Activated CD4-positive, alpha-beta T cell treated with anti-CD3 and anti-CD28 coated beads, Interleukin-2, amount 10 ng/mL, durations not matched to agents 7 days and 5 days (primary cell): ENCODE results near the gene BCR. TPM values are rescaled to one million over a fixed set of nuclear protein-coding genes. Genes with fewer than 3 reads are reported as not detected.
A peak's percentile ranks its signal among the peaks of the same experiment; 100 is the strongest.

ENCODE experiments used
- CTCF ChIA-PET: fragments of 350-600 bp; sonication (Branson Sonifier 250); formaldehyde crosslinking; loops from one replicate; lab custom pipeline; 2021; ENCODE audit warnings: antibody characterized with exemption; lab: Charles Lee
- POLR2A ChIA-PET: fragments of 350-600 bp; sonication (Branson Sonifier 250); formaldehyde crosslinking; loops from one replicate; lab custom pipeline; 2021; ENCODE audit warnings: antibody characterized with exemption; lab: Charles Lee
- DNase-seq: peaks from one replicate; pipeline ENCODE4 v3.0.0-alpha.2; 2020
- H3K27ac Mint-ChIP-seq: one replicate; pipeline ENCODE4 v1.8.0; 2021; ENCODE audit warnings: mild to moderate bottlenecking, moderate library complexity, mixed read lengths
- H3K27me3 Mint-ChIP-seq: one replicate; pipeline ENCODE4 v1.8.0; 2021; ENCODE audit warnings: mixed read lengths
- H3K36me3 Mint-ChIP-seq: one replicate; pipeline ENCODE4 v1.8.0; 2021; ENCODE audit warnings: low read depth, mixed read lengths
- H3K4me1 Mint-ChIP-seq: one replicate; pipeline ENCODE4 v1.8.0; 2021; ENCODE audit warnings: mixed read lengths
- H3K4me3 Mint-ChIP-seq: one replicate; pipeline ENCODE4 v1.8.0; 2021; ENCODE audit warnings: mild to moderate bottlenecking, moderate library complexity, mixed read lengths
- H3K9me3 Mint-ChIP-seq: one replicate; pipeline ENCODE4 v1.8.0; 2021; ENCODE audit warnings: mixed read lengths
- total RNA-seq, 2 experiments: library from RNA; stranded (reverse); gene quantifications; one replicate each; pipeline ENCODE4 v1.2.3, GENCODE V29; 2021

BCR gene
- total RNA-seq, 2 experiments from 2014 or later: 45.6 to 48.1 TPM

GRCh38 chr22:23236026-23236425 lies 55.7 kb downstream of the BCR start:
- ChIA-PET CTCF (no interaction called here), POLR2A (no interaction called here)
- Mint-ChIP-seq H3K27ac (no peak overlapping the region), H3K9me3 (peaks cover 7% of the 10 kb centered on the region), H3K4me3 (no peak overlapping the region), H3K4me1 (peaks cover 38% of the 10 kb centered on the region), H3K36me3 (peaks cover 12% of the 10 kb centered on the region), H3K27me3 (no peaks in the 10 kb centered on the region)
- DNase-seq: no peak

DNA sequence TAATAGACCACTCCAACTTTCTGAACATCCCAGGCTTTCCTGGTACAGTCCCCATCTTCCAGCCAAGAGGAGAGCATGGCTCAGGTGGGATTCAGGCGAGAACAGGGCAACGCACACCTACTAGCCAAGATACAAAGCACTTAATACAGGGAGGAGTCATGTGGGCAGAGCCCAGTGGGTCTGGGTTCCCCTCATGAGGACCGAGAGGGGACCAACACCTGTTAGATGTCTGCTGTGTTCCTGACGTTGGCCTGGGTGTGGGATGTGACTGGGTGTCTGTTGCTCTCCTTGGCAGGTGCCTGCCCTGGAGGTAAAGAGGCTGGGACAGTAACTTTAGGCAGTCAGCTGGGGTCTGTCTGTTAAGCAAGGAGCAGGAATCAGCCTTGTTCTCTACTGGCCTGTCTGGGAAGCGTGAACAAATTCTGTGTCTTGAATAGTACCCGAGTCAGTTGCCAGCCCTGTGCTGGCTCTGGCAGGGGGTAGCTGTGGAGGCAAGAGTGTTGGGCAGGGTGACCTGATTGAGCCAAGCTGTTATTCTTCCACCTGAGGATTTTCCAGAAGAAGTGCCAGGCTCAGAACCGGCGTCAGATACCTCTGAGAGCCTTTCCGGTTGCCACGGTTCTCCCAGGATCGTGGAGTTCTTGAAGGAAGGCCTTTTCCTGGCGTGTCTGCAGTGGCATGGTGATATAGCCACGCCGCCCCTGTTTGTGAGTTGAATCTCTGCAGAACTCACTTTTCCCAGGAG lies 56.3 kb downstream of the BCR start:
- no peaks in the 10 kb centered on the region for H3K27me3 Mint-ChIP-seq
- CTCF ChIA-PET: interaction anchor here (1.0 kb wide), 1 partner anchor 28 kb away, joined by 3 read pairs; no protein-coding TSS in a partner anchor
- H3K36me3 Mint-ChIP-seq: peaks cover 12% of the 10 kb centered on the region
- H3K9me3 Mint-ChIP-seq: peaks cover 7% of the 10 kb centered on the region
- H3K4me1 Mint-ChIP-seq: peaks cover 43% of the 10 kb centered on the region
- H3K27ac Mint-ChIP-seq: no peak overlapping the region
- no peak for DNase-seq
- no peak overlapping the region for H3K4me3 Mint-ChIP-seq
- POLR2A ChIA-PET: no interaction called here

GRCh38 chr22:23237201-23237798 lies 57.0 kb downstream of the BCR start:
- H3K27ac Mint-ChIP-seq: peak overlapping the region; percentile 76

DNA sequence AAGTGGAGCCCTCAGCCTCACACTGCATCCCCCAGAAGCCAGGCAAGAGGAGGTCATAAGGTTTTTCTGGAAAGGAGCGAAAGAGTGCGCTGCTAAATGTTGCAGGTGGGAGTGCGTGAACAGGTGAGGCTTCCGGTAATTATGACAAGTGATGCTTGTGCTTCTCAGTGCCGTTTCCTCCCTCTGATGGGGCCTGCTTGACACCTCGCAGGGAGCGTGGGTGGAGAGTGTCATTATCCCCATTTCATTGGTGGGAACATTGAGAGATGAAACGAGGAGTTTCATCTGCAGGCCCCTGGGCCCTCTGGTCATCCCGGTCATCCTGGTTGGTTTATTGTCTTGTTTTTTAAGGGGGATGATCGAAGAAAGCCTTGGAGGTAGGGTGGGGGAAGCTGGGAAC lies 57.5 kb downstream of the BCR start:
- no peaks in the 10 kb centered on the region for H3K27me3 Mint-ChIP-seq
- peaks cover 55% of the 10 kb centered on the region for H3K4me1 Mint-ChIP-seq
- CTCF ChIA-PET: interaction anchor here (1.0 to 1.3 kb wide), 2 partner anchors 29 to 44 kb away, joined by 3 read pairs; no protein-coding TSS in a partner anchor
- no peak for DNase-seq
- POLR2A ChIA-PET: no interaction called here
- H3K36me3 Mint-ChIP-seq: peaks cover 12% of the 10 kb centered on the region
- H3K27ac Mint-ChIP-seq: peak overlapping the region; percentile 76
- no peak overlapping the region for H3K4me3 Mint-ChIP-seq
- H3K9me3 Mint-ChIP-seq: peaks cover 7% of the 10 kb centered on the region

More at GRCh38 chr22:23237201-23237798, 57.0 kb downstream of the BCR start:
- no peak for DNase-seq
- no peak overlapping the region for H3K4me3 Mint-ChIP-seq
- no peaks in the 10 kb centered on the region for H3K27me3 Mint-ChIP-seq
- POLR2A ChIA-PET: no interaction called here
- peaks cover 7% of the 10 kb centered on the region for H3K9me3 Mint-ChIP-seq
- CTCF ChIA-PET: interaction anchor here (1.0 kb wide), 1 partner anchor 29 kb away, joined by 3 read pairs; no protein-coding TSS in a partner anchor
- H3K4me1 Mint-ChIP-seq: peaks cover 50% of the 10 kb centered on the region
- peaks cover 12% of the 10 kb centered on the region for H3K36me3 Mint-ChIP-seq

GRCh38 chr22:23238707-23239106 lies 58.4 kb downstream of the BCR start:
- Mint-ChIP-seq H3K4me3 (no peak overlapping the region), H3K27ac (peak overlapping the region; percentile 25), H3K27me3 (no peaks in the 10 kb centered on the region), H3K36me3 (peaks cover 12% of the 10 kb centered on the region), H3K4me1 (peaks cover 64% of the 10 kb centered on the region), H3K9me3 (peaks cover 7% of the 10 kb centered on the region)
- POLR2A ChIA-PET: no interaction called here
- DNase-seq: no peak
- CTCF ChIA-PET: interaction anchor here (1.0 to 1.3 kb wide), 2 partner anchors 43 to 60 kb away, joined by 3 read pairs; no protein-coding TSS in a partner anchor

GRCh38 chr22:23239429-23239828 lies 59.1 kb downstream of the BCR start:
- Mint-ChIP-seq H3K9me3 (peaks cover 7% of the 10 kb centered on the region), H3K36me3 (peaks cover 9% of the 10 kb centered on the region), H3K27me3 (no peaks in the 10 kb centered on the region), H3K27ac (no peak overlapping the region), H3K4me3 (no peak overlapping the region), H3K4me1 (peaks cover 69% of the 10 kb centered on the region)
- no peak for DNase-seq
- ChIA-PET POLR2A (no interaction called here), CTCF (interaction anchor here (1.0 kb wide), 1 partner anchor 61 kb away, joined by 3 read pairs; no protein-coding TSS in a partner anchor)

GRCh38 chr22:23240639-23241389 lies 60.5 kb downstream of the BCR start:
- peaks cover 3% of the 10 kb centered on the region for H3K9me3 Mint-ChIP-seq
- CTCF ChIA-PET: interaction anchor here (0.7 kb wide), 1 partner anchor 23 kb away, joined by 4 read pairs; no protein-coding TSS in a partner anchor
- peaks cover 5% of the 10 kb centered on the region for H3K36me3 Mint-ChIP-seq
- H3K27ac Mint-ChIP-seq: peak overlapping the region; percentile 87
- POLR2A ChIA-PET: no interaction called here
- H3K27me3 Mint-ChIP-seq: no peaks in the 10 kb centered on the region
- peak; percentile 12 for DNase-seq
- H3K4me1 Mint-ChIP-seq: peaks cover 72% of the 10 kb centered on the region
- H3K4me3 Mint-ChIP-seq: no peak overlapping the region

DNA sequence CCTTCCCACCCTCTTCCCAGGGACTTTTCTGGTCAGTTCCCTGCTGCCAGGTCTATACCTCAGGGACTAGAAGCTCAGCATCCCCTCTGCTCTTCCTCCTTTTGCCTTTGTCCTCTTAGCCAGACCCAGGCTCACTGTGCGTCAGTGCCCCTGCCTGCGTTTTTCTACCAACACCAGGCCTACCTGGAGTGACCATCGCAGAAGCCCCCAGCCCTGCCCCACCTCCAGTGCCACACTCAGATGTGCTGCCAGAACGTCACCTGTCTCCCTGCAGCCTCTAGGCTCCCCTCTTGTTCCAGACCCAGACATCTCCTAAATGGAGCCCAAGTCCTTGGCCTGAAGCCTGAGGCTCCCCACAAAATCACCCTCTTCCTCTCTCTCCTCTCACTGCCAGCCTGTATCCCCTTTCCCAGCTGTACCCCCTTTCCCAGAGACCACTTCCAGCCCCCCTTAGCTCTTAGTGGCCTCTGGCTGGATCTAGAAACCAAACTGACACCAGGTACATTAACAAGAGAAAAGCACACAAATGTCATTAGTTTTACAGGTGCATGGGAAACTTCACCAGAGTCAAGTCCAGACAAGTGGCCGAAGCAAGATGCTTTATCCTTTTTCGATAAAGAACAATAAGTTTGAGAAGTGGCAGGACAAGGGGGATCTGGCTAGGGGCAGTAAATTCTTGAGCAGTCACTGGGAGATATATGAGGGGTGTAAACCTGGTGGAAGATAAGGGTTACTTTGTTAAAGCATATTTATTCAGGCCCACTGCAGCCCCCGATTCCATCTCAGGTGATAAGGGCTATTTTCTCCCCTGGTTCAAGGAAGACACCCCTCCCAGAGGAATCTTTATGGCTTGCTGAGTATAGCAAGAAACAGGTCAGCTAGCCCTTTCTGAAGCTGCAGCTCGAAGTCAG lies 61.5 kb downstream of the BCR start:
- no peaks in the 10 kb centered on the region for H3K27me3 Mint-ChIP-seq
- H3K36me3 Mint-ChIP-seq: peaks cover 5% of the 10 kb centered on the region
- peak overlapping the region; percentile 87 for H3K27ac Mint-ChIP-seq
- ChIA-PET CTCF (interaction anchor here (0.8 to 2.2 kb wide), 4 partner anchors 10 to 40 kb away, joined by 3 to 11 read pairs (median 6); no protein-coding TSS in a partner anchor), POLR2A (no interaction called here)
- peaks cover 76% of the 10 kb centered on the region for H3K4me1 Mint-ChIP-seq
- no peak overlapping the region for H3K4me3 Mint-ChIP-seq
- peaks cover 3% of the 10 kb centered on the region for H3K9me3 Mint-ChIP-seq
- no peak for DNase-seq

DNA sequence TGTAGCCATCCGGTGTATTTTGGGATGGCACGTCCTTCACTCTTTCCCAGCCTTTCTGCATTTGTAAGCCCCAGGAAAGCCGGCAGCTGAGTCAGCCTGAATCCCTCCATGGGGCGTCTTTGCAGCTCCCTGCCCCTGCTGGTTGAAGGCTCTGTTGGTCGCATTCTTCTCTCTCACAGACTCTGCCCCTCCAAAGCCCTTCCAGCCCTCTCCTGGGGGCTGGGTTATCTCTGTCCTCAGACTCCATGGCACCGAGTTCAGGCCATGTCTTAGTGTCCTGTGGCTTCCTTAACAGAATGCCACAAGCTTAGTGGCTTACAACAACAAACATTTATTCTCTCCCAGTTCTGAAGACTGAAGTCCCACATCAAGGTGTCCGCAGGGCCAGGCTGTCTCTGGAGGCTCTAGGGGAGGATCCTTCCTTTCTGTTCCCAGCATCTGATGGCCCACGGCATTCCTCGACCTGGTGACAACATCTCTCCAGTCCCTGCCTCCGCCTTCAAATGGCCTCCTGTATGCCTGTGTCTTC lies 62.2 kb downstream of the BCR start:
- Mint-ChIP-seq H3K36me3 (peaks cover 5% of the 10 kb centered on the region), H3K27ac (peak overlapping the region; percentile 83)

DNA sequence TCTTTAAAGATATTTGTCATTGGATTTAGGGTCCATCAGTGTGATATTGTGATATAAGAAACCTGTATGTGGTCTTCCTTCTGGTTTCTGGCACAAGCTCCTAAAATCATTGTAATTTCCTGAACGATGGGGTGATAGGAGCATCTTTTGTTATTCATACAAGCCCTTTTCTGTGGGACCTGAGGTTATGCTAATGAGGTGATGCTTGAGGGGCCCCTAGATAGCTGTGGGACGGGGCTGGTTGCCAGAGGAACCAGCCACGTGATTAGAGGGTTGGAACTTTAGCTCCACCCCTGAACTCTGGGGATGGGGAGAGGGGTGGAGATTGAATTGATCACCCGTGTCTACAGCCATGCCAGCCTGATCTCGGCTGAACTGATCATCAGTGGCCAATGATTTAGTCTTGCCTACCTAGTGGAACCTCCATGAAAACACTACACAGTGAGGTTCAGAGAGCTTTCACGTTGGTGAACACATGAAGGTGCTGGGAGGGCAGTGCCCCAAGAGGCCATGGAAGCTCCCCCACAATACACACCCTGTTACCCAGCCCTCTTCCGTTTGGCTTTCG lies 62.8 kb downstream of the BCR start:
- POLR2A ChIA-PET: interaction anchor here (0.7 kb wide), 1 partner anchor 39 kb away, joined by 3 read pairs; no protein-coding TSS in a partner anchor
- peaks cover 77% of the 10 kb centered on the region for H3K4me1 Mint-ChIP-seq
- H3K27ac Mint-ChIP-seq: peak overlapping the region; percentile 83
- H3K27me3 Mint-ChIP-seq: no peaks in the 10 kb centered on the region
- peaks cover 5% of the 10 kb centered on the region for H3K36me3 Mint-ChIP-seq
- CTCF ChIA-PET: interaction anchor here (0.7 to 2.2 kb wide), 9 partner anchors 9 to 489 kb away, joined by 3 to 11 read pairs (median 3); no protein-coding TSS in a partner anchor
- peak overlapping the region; percentile 50 for H3K4me3 Mint-ChIP-seq
- DNase-seq: peak; percentile 80
- H3K9me3 Mint-ChIP-seq: peaks cover 3% of the 10 kb centered on the region

More for the DNA sequence above, 62.2 kb downstream of the BCR start:
- peaks cover 3% of the 10 kb centered on the region for H3K9me3 Mint-ChIP-seq
- POLR2A ChIA-PET: no interaction called here
- peak overlapping the region; percentile 50 for H3K4me3 Mint-ChIP-seq
- peaks cover 77% of the 10 kb centered on the region for H3K4me1 Mint-ChIP-seq
- no peak for DNase-seq
- CTCF ChIA-PET: interaction anchor here (0.8 to 2.2 kb wide), 8 partner anchors 9 to 197 kb away, joined by 3 to 11 read pairs (median 4); no protein-coding TSS in a partner anchor
- H3K27me3 Mint-ChIP-seq: no peaks in the 10 kb centered on the region
